ENCODE results near the gene COL4A3.

The COL4A3 gene

GRCh38 chr2:227348324-227348723 lies 183.9 kb downstream of the COL4A3 start:
- DNase-seq = no peak

DNA sequence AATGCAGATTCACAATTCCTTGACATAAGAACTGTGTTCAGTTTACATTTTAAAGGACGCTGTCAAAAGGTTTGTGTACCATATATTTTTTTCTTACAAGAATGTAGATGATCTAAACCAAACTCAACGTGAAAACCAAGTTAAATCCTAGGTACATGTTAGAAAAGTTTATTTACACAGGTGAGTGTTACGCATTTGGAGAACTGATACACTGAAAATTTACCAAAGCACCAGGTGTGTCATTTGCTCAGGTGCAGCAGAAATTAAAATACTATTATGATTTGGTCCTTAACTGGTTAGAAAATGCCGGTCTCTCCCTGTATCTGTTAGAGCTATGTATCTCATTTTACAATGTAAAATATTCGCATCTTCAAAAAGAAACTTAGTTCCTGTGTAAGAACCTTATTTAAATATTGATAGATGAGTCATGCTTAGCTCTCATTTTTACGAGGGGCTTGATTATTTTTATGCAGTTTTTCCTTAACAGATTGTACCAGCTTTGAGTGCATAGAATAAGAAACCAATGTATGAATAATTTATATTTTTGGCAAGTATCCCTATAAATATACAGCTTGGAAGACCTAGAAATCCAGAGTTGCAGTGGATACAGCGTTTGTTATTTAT lies 185.7 kb downstream of the COL4A3 start:
- DNase-seq = no peak

DNA sequence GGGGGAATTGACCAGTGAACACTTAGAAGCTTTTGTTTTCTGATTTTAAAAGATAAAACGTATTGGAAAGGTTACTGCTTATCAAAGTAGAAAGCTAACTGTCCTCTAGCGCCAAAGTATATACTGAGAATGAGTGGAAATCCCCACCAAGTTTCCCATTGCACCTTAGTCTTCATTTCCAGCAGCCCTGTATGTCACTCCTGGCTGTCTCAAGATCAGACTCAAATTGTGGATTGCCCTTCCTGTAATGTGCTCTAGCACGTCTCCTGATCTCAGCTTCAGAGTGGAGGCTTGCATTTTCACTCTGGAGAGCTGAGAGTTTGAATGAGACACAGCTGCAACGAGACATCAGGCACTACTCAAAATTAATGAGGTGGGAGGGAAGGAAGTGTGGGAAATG lies 187.2 kb downstream of the COL4A3 start:
- DNase-seq = no peak

DNA sequence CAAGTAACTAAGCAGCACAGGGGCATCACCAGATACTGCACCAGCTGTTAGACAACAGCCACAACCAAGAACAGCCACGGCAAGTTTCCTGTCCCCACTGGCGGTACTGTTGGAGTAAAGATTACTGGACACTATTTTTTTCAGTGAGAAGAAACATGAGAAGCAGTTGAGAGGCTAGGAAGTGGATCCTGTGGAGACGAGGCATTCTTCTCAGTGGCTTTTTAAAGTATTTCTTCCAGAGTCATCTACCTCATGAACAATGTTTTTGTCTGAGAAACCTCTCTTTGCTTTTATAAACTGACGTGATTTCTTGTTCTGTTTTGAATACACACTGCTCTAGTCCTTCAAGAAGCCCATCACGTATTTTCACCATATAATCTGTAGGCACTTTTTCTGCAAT lies 195.9 kb downstream of the COL4A3 start:
- DNase-seq = no peak

DNA sequence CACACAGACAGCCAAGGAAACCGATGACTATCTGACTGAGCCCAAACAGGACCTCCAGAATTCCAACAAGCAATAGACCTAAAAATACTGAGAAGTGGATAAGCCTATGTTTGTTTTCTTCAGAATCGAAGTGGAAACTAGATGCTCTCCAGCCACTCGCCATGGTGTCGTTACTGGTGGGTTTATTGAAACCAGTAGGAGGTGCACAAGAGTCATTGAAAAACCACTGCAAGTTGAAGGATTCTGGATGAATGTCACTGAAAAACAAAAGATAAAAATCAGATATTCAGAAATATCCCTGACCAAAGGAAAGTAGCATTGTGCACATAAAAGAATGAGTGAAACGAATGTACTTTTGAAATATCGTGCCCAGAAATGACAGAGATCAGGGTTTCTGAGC lies 199.3 kb downstream of the COL4A3 start:
- no peak for DNase-seq

All from NCI-H2171 (cell line).